Body of pancreas (tissue), 4 donors: Measurements from ENCODE around the gene CTBP1. TPM values are rescaled to one million over a fixed set of nuclear protein-coding genes. Genes with fewer than 3 reads are reported as not detected.

Experiments
- ATAC-seq: fragments of 150-250 bp; one replicate; pipeline ENCODE4 v1.9.1; 2016
- DNase-seq, 4 donors: peaks; one replicate each; pipeline ENCODE4 v3.0.0-alpha.2; 2019
- H3K27ac ChIP-seq, 4 donors: fragments of 200-600 bp; sonication (generic); 1 replicate in 3 of 4; 2 replicates in 1 of 4; pipeline versions ENCODE4 v1.5.1 to v1.6.1; 2016 to 2019; ENCODE audit warnings: mild to moderate bottlenecking in 1 of 4, mixed read lengths in 1 of 4, moderate library complexity in 1 of 4
- H3K27me3 ChIP-seq, 2 donors: fragments of 200-600 bp; sonication (generic); one replicate each; pipeline ENCODE4 v1.6.0; 2016; ENCODE audit warnings: mild to moderate bottlenecking in 1 of 2
- H3K36me3 ChIP-seq, 2 donors: fragments of 200-600 bp; sonication (generic); replicated peaks in 1 of 2; 2 replicates each; pipeline ENCODE4 v1.5.1; 2016; ENCODE audit warnings: low read depth in 2 of 2; ENCODE audit not compliant: insufficient read depth in 1 of 2
- H3K4me1 ChIP-seq: fragments of 200-600 bp; sonication (generic); one replicate; pipeline ENCODE4 v1.6.0; 2016
- H3K4me3 ChIP-seq, 2 donors: fragments of 200-600 bp; sonication (generic); 1 replicate in 1 of 2; 2 replicates in 1 of 2; pipeline ENCODE4 v1.5.1; 2016 to 2019
- H3K9me3 ChIP-seq, 3 donors: fragments of 200-600 bp; sonication (generic); 1 replicate in 2 of 3; 2 replicates in 1 of 3; pipeline ENCODE4 v1.5.1; 2016
- POLR2A ChIP-seq, 3 donors: fragments of 450-650 bp; IDR thresholded peaks; one replicate each; pipeline ENCODE4 v1.6.1; 2016; ENCODE audit warnings: antibody characterized with exemption in 3 of 3, mild to moderate bottlenecking in 2 of 3
- WGBS, 2 donors: methylation state at CpG; one replicate each; pipeline ENCODE4 v1.1.5; 2017; 5-methylcytosine and 5-hydroxymethylcytosine counted together
- intact Hi-C: fragments of 100-400 bp; cut with DNase I; formaldehyde crosslinking; loops from one replicate; pipeline ENCODE4 v1.15.1; 2023
- total RNA-seq, 2 donors: library from RNA; depleted of rRNA; stranded (reverse); fragments of >200 nt; gene quantifications; one replicate each; pipeline ENCODE4 v1.1.0, GENCODE V29; 2016
- TF ChIP-seq, protein P1 (sequence below), 7 experiments: fragments of 450-650 bp in 4 of 7; fragments of 200-600 bp in 3 of 7; sonication (generic) in 3 of 7; IDR thresholded peaks; one replicate each; pipeline ENCODE4 v1.5.1; 2016 to 2019; ENCODE audit warnings: antibody characterized with exemption in 7 of 7

Gene CTBP1
- total RNA-seq, 2 donors from 2014 or later: 148 to 458 TPM

DNA sequence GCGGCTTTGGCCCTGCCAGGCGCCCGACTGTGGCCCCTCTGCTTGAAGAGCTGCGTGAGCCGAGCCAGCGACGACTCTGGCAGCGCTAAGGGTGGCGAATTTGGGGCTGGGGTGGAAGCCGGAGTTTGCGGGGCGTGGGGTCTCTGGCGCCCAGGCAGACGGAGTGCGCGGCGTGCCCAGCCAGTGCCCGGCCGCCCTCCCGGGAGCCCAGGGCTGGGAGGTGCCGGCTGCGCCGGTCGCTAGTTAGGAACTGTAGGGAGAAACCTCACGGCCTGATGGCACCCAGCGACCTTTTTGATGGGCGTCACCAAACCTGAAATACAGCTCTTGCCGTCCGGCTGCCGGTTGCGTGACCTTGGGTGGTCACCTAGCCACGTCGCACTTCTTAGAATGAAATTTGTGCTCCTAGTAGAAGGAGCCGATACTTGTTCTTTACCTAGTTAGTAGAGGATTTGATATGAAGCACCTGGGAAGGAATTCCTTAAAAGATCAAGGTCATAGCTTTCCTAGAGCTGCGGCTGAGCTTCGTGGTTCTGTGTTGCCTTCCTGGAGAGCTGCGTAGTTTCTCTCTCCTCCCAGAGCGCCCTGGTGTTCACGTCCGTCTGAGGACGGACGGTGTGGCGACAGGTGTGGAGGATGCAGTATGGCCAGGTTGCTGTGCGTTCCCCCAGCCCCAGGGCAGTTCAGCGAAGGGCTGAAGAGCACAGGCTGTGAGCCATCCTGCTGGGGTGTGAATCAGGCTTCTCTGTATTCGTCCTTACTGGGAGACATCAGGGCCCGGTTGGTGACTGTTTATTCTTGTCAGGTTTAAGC, 41.4 kb upstream of the CTBP1 start:
- 0% methylated on average over 14 to 46 of the region's 47 CpGs for WGBS, 2 donors
- Histone ChIP-seq H3K27ac (peak overlapping the region; percentile 84 to 95 (median 90)), H3K9me3 (no peaks in the 10 kb centered on the region), H3K36me3 (no peaks in the 10 kb centered on the region), H3K4me1 (peaks cover 46% of the 10 kb centered on the region), H3K27me3 (no peaks in the 10 kb centered on the region), H3K4me3 (peak overlapping the region; percentile 52 to 82)
- DNase-seq (peak; percentile 66 to 80 (median 75)), ATAC-seq (peak; percentile 52)
- intact Hi-C loops: no loop called here
- TF ChIP-seq POLR2A (IDR thresholded peaks at IDR 0.05): peak; percentile 2 to 39 (median 36)
- TF ChIP-seq, protein P1, sequence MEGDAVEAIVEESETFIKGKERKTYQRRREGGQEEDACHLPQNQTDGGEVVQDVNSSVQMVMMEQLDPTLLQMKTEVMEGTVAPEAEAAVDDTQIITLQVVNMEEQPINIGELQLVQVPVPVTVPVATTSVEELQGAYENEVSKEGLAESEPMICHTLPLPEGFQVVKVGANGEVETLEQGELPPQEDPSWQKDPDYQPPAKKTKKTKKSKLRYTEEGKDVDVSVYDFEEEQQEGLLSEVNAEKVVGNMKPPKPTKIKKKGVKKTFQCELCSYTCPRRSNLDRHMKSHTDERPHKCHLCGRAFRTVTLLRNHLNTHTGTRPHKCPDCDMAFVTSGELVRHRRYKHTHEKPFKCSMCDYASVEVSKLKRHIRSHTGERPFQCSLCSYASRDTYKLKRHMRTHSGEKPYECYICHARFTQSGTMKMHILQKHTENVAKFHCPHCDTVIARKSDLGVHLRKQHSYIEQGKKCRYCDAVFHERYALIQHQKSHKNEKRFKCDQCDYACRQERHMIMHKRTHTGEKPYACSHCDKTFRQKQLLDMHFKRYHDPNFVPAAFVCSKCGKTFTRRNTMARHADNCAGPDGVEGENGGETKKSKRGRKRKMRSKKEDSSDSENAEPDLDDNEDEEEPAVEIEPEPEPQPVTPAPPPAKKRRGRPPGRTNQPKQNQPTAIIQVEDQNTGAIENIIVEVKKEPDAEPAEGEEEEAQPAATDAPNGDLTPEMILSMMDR (IDR thresholded peaks at IDR 0.05): no peak

DNA sequence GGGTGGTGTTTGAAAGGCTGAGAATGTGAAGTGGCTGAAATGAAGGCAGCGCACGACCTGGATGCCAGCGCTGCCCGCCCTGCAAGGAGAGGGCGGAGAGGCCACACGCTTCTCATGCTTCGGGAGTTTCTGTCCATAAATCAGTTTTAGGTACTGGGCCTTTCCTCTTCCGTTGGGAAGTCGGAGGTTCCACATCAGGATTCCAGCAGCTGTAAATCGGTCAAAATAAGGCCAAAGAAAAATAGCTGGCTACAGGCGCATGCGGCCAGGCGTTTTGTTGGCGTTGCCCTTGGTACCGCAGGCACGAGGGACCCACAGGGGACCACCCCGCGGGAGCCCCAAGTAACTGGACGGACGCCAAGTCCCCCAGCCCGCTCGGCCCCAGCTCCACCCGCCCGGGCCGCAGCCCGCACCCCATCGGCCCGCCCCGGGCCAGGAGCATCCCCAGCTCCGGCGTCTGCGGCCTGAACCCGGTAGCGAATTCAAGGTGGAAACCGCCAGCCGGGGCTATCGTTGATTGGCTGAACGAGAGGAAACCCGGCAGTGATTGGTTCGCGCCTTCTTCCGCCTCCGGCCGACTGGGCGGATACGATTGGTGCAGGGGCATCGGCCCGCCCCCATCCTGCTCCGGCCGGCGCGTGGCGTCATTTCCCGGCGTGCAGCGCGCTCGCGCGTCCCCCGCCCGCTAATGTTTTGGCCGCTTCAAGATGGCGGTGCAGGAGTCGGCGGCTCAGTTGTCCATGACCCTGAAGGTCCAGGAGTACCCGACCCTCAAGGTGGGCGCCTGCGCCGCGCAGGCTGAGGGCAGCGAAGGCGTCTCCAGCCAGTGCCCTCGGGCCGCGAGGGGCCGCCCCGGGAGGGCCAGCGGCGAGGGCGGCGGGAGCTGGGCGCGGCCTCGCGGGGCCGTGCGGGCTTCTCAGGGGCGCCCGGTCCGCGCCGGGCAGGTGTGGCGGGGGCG, 40.6 kb upstream of the CTBP1 start, which contains the start of gene MAEA:
TSS of gene MAEA (plus strand) at position 685 of the 958 bp plus-strand sequence. CDS start at position 708, 23 bp downstream.
- H3K4me1 ChIP-seq: peaks cover 39% of the 10 kb centered on the region
- peak within 1 kb of the TSS; percentile 52 to 82 for H3K4me3 ChIP-seq
- 1 to 11% methylated on average over 16 to 95 of the region's 95 CpGs for whole genome bisulfite sequencing, 2 donors

DNA sequence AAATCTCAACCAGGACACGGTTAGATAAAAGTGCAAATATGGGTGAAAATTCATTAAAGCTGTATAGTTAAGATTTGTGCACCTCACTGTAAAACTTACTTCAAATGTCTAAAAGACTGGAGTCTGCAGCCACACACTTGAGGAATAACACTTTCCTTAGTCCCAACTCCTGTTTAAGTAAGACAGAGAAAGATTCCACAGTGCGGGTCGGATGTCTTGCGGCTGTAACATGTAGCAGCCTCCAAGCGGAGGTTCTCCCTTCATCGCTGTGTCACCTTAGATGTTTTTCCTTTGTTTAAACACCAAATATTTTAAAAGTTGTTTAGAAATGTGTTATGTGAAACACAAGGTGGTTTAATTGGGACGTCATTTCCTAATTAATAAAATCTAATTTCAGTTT, 39.9 kb upstream of the CTBP1 start:
- intact Hi-C loops: no loop called here
- ATAC-seq: no peak
- H3K27ac ChIP-seq: peak overlapping the region in 2 of 4 donors; percentile 92 to 95
- H3K9me3 ChIP-seq: no peaks in the 10 kb centered on the region
- H3K36me3 ChIP-seq: no peaks in the 10 kb centered on the region
- H3K27me3 ChIP-seq: no peaks in the 10 kb centered on the region
- TF ChIP-seq, protein P1 (IDR thresholded peaks at IDR 0.05): no peak
- TF ChIP-seq POLR2A (IDR thresholded peaks at IDR 0.05): no peak
- DNase-seq: no peak
- peaks cover 32% of the 10 kb centered on the region for H3K4me1 ChIP-seq
- H3K4me3 ChIP-seq: no peak overlapping the region
- 50 to 68% methylated on average over 7 of the region's 7 CpGs for WGBS, 2 donors

More for the DNA sequence above, 40.6 kb upstream of the CTBP1 start, which contains the start of gene MAEA:
- ATAC-seq (peak; percentile 98), DNase-seq (peak; percentile 96 to 98 (median 97))
- TF ChIP-seq, protein P1 (IDR thresholded peaks at IDR 0.05): no peak
- peak; percentile 49 to 77 (median 71) for TF ChIP-seq POLR2A (IDR thresholded peaks at IDR 0.05)
- no peaks in the 10 kb centered on the region for H3K27me3 ChIP-seq
- H3K9me3 ChIP-seq: no peaks in the 10 kb centered on the region
- no peaks in the 10 kb centered on the region for H3K36me3 ChIP-seq
- peak within 1 kb of the TSS; percentile 84 to 95 (median 90) for H3K27ac ChIP-seq
- intact Hi-C loops: no loop called here

DNA sequence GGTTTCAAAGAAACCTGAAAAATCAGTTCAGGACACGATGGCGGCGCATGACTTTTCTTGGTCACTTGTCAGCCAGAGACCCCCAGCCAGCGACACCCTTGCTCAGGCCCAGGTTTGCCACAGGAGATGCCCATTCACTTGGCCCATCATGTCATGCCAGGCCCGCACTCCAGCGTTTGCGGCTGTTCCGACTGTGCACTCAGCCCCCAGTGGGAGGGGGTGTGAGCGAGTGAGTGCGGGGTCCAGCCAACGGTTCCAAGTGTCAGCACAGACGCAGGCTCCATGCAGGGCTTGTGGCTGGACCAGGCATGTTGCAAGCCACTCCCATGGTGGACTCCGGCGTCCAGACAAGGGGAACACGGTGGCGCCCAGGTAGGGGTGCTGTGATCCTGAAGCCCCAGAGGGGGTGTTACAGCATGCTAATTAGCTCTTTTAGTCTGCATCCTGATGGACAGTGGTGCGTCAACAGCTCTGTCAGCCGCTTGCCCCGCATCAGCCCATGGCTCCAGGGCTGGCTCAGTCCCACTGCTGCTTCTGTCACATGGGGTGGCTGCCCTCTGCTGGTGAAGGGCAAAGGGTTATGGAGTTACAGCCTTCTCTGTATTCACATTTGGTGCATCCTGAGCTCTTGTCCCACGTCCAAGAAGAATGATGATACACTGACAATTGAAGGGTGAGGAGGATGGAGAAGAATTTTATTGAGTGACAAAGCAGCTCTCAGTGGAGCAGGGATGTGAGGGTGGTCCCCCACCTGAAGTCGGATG, 37.0 kb upstream of the CTBP1 start:
- Histone ChIP-seq H3K4me1 (peaks cover 7% of the 10 kb centered on the region), H3K36me3 (no peaks in the 10 kb centered on the region), H3K9me3 (no peaks in the 10 kb centered on the region), H3K4me3 (no peak overlapping the region), H3K27me3 (no peaks in the 10 kb centered on the region), H3K27ac (no peak overlapping the region)
- DNase-seq (peak in 2 of 4 donors; percentile 46 to 51), ATAC-seq (no peak)
- intact Hi-C loops: no loop called here
- 90 to 96% methylated on average over 17 to 20 of the region's 21 CpGs for WGBS, 2 donors
- TF ChIP-seq, protein P1 (IDR thresholded peaks at IDR 0.05): peak in 2 of 7 experiments; percentile 22 to 30
- no peak for TF ChIP-seq POLR2A (IDR thresholded peaks at IDR 0.05)
